AG20443 (cell line): ENCODE results near the gene COQ6.
"Not testable (repeated sequence)": the region's sequence is repeated elsewhere in the genome, so short reads cannot be mapped to it uniquely, and the experiment has no call there.

Experiments
- DNase-seq: peaks from one replicate; pipeline ENCODE4 v3.0.0; 2012; ENCODE audit warnings: low spot score, mixed read lengths

Gene COQ6

DNA sequence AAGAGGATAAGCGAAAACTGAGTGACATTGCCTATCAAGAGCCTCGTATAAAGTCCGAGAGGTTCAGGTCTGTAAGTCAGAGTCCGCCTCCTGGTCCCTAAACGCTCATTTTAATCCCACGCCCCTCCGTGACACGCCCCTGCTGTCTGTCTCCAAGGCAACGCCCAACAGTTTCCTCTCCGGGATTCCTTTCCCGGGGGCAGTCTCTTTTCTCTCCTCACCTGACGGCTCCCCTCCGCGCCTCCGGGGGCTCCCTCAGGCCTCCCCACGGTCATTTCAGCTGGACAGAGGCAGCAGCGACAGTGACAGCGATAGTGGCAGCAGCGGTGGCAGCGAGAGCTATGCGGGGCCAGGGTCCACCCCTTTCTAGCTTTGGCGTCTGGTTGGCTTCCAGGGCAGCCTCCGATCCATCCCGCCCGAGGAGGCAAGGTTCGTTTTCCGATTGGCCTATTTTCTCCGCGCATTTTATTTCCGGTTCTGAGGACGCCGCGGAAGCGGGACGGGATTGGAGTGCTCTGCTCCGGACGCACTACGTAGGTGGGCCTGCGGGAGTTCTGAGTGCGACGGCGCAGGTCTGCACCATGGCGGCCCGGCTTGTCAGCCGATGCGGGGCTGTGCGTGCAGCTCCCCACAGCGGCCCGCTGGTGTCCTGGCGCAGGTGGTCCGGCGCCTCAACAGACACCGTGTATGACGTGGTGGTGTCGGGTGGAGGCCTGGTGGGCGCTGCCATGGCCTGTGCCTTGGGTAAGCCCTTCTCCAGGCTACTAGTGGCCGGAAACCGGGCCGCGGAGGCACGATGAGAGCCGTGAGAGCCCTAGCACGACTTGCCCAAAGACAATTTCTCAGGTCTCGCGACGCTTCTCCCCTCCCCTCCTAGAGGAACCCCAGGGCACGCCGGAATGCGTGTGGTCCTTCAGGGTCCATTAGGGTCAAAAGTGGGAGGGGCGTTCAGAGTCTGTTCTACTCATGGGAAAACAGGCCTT is at the start of gene COQ6, which contains the start of gene FAM161B:
Gene COQ6 (plus strand): TSS at position 551 of the 983 bp plus-strand sequence. CDS start 31 bp downstream, at position 582.
Gene FAM161B (minus strand): TSS at position 343 of the 983 bp plus-strand sequence. CDS start 68 bp downstream, at position 275.
- DNase-seq = peak; percentile 96

DNA sequence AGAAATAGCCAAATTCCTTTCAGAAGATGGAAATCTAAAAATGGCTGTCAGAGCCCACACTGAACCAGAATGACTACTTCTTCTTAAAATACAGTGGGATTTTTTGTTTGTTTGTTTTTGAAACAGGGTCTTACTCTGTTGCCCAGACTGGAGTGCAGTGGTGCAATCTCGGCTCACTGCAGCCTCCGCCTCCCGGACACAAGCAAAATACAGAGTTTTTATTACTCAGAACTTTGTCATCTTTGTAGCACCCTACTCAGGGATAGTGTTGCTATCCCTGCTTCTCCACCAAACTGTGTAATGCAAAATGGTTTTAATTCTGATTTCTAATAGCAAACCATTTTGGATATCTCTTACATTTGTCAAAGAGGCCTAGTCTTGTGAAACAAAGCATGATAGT is 47.1 kb upstream of the COQ6 start:
- no peak for DNase-seq

DNA sequence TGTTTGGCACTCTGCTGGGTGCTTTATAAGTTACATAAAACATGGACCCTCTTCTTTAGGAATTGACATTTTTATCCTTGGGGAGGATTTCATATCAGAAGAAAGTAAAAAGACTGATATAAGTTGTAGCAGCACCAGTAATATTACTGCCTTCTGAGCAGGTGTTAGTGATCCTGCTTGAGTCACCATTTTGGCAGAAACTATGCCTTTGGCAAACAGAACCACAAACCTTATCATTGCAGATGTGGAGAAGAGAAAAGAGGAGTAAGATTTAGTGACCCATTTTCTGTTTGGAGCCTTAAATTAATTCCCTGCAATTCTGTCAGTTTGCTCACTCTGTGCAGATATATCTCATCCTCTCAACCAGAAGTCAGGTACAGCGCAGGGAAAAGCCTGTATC is 40.4 kb upstream of the COQ6 start:
- DNase-seq = no peak

DNA sequence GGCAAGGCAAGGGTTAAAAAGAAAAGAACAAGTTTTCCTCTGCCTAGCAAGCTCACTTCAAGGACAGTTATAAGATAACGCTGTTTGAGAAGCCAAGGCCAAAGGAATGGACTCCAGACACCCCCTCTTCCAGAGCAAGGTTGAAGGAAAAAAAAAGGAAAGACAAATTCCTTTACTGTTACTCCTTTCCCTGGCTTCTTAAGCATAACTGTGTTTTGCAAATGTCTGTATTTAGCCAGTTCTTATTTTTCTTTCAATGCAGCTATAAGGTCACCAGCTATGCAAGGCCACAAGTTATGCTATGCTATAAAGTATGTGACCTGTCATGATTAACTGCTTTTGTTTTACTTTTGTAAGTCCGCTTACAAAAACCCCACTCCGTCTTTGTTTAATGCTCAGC is 36.8 kb upstream of the COQ6 start:
- DNase-seq = no peak

DNA sequence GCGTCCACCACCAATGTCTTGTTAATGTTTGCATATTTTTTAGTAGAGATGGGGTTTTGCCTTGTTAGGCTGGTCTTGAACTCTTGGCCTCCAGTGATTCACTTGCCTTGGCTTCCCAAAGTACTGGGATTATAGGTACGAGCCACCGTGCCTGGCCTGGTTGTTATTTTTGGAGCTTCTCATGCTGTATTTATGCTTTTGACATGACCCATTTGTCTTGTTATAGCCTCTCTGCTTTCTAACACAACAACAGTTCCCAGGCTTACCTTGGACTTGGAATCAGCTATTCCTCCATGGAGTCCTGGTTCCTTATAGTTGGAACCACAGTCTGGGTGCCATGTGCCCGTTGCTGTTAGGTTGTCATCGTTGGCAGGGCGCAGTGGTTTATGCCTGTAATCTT is 33.8 kb upstream of the COQ6 start:
- DNase-seq = no peak

DNA sequence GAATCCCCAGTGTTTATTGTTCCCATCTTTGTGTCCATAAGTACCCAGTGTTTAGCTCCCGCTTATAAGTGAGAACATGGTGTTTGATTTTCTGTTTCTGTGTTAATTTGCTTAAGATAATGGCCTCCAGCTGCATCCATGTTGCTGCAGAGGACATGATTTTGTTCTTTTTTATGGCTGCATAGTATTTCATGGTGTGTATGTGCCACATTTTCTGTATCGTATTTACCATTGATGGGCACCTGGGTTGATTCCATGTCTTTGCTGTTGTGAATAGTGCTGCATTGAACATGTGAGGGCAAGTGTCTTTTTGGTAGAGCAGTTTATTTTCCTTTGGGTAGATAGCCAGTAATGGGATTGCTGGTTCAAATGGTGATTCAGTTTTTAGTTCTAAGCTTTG is 30.6 kb upstream of the COQ6 start:
- DNase-seq = not testable (repeated sequence)

DNA sequence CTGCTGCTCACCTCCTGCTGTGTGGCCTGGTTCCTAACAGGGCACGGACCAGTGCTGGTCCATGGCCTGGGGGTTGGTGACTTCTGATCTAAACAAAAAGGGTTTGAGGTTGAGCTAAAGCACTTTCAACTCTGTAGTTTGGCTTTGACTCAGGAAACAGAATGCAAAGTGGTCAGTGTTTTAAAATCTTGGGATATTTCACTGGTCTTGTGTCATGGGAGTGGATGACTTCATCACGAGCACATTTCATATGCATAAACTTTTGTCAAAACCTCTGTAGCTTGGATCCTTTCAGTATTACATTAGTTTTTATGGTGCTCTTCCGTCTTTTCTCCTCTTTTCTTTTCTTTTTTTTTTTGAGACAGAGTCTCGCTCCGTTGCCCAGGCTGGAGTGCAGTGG is 25.8 kb upstream of the COQ6 start:
- no peak for DNase-seq

DNA sequence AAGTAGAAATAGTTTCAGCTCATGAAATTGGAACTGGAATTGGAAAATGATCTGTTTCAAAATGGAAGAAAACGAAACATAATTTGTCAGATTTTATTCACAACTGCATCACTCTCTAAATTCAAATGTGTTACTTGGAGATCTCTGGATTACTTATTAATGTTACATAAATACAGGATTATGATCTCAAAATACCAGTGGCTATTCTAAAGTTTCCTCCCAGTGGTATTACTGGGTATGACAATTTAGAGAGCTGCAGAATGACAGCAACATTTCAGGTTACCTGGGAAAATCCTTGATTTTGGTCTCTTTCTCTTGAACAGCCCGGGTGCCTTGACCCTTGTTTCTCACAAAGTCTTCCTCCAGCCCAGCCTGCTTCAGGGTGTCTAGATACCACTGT is 14.4 kb upstream of the COQ6 start:
- peak; percentile 36 for DNase-seq

DNA sequence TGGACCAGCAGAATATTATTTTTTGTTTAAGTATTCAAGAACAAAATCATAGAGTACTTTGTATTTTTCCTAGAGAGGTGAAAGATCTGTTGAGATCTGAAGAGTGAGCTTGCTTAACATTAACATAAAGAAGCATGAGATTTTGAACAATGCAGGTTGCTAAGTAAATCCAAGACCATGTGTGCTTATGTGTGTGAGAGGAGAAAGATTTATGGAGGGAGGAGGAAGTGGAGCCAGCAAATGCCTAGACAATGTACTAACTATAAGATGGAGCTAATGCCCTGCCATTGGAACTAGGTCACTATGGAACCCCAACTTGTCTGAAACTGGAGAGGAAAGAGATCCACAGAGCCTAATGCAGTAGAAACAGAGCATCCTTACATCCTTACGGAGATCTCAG is 13.6 kb upstream of the COQ6 start:
- DNase-seq = no peak

DNA sequence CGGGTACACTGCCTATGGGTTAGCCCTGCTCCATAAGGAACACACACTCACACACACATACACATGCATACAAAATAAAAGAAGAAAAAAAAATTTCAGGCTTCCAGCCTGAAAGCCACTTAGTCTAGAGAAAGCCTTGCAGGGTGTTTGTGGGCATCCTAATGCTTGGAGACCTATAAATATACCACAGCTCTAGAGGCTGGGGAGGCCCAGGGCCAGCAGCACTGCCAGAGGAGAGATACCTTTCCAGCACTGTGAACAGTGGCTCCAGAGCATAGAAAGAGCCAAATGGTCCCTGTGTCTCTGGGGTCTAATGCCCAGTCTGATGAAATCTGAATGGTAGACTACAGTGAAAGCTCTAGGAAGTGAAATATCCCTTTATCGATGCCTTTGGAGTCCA is 13.1 kb upstream of the COQ6 start:
- no peak for DNase-seq

DNA sequence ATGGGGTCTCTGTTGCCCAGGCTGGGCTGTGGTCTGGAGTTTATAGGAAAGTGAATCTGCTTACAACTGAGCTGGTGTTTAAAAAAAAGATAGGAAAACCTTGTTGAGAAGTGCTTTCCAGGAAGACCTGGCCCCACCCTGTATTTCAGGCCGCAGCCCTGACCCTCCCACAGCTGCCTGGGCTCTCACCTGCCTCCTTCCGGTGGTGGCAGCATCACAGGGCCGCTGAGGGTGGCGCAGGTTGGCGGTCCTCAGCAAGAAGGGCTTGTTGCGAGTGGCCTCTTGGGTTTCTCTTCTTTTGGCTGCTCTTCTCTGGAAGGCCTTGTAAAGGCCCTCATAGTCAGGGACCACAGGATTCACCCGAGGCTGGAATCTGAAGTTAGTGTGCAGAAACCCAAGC is 7.9 kb upstream of the COQ6 start:
- no peak for DNase-seq

DNA sequence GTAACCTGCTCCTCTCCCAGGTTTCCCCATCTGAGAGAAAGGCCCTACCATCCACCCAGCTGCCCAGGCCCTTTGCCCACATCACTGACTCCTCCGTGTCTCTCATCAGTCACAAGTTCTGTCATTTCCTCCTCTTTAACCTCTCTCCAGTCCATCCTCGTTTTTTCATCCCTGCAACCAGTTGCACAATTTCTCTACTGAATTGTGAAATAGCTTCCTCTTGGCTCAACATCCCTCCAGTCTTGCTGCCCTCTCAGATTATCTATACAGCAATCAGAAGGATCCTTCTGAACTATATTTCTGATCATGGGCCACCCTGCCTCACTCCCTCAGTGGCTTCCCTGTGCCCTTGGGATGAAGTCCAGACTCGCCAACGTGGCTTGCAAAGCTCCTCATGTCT is 7.0 kb upstream of the COQ6 start:
- DNase-seq = peak; percentile 85

DNA sequence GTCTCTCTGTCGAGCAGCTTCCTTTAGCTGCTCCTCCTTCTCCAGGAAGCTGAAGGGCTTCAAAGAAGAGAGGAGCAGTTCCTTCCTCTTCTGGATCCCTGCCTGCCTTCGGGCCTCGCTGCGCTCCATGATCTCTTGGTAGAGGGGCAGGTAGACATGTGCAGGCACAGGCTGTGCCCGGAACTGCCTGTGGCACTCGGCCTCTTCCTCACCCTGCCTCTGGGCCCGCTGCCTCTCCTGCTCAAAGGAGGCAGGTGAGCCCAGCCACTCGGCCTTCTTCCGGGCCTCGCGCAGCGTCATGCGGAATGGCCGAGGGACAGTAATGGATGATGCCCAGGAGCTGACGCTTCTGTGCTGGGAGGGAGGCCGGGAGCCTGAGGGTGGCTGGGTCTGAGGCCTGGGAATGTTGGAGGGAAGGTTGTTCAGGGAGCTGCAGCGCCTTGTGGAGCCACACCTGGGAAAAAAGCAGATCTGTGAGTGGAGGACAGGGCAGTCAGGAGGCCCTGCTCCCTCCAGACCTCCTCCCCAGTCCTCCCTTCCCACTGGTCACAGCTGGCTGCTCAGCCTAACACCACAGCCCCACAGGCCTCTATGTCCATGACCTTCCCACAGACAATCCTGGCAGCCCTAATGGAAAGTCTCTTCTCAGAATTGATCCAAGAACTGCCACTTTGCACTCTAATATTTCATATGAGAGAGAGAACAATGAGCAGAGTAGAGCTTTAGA is 5.5 kb upstream of the COQ6 start:
- no peak for DNase-seq

DNA sequence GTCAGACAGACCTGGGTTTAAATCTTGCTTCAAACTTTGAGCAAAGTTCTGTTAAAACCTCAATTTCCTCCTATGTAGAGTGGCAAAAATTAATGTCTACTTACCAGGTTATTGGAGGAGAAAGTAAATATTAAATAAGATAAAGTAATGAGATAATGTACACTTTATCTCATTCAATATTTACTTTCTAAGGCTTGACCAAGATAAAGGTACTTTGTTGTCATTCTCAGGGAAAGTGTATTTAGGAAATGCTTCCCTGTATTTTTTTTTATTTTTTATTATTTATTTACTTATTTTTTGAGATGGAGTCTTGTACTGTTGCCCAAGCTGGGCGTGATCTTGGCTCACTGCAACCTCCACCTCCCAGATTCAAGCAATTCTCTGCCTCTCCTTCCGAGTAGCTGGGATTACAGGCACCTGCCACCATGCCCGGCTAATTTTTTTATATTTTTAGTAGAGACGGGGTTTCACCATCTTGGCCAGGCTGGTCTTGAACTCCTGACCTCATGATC is 4.9 kb upstream of the COQ6 start:
- no peak for DNase-seq

DNA sequence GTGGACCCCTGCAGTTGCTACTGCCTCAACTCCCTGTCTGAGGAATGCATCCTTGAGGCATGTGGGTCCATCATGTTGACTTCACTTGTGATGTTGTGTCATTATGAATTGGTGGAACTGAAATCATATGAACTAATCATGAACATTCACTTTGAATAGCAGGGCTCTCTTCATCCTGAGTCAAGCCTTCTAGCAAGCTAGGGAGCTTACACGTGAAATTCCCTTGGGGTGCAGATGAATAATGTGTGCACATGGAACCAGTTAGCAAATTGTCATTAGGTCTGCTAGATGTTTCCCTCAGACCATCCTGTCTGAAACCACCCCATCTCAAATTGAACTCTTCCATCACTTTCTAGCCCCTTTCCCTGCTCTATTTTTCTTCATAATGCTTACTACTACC is 3.6 kb downstream of the COQ6 start:
- no peak for DNase-seq

DNA sequence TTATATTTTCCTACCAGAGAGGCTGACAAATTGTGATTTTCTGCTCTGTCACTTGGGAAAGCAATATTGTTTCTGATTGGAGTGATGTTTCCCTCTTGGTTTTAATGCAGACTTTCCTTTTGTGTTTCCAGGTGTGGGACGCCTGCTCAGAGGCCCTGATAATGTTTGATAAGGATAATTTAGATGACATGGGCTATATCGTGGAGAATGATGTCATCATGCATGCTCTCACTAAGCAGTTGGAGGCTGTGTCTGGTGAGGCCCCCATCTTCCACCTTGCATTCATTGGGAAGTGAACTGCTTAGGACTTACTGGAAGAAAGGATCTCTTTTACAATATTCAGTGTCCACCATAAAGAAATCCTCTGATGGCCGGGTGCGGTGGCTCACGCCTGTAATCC is 5.6 kb downstream of the COQ6 start:
- DNase-seq = no peak

DNA sequence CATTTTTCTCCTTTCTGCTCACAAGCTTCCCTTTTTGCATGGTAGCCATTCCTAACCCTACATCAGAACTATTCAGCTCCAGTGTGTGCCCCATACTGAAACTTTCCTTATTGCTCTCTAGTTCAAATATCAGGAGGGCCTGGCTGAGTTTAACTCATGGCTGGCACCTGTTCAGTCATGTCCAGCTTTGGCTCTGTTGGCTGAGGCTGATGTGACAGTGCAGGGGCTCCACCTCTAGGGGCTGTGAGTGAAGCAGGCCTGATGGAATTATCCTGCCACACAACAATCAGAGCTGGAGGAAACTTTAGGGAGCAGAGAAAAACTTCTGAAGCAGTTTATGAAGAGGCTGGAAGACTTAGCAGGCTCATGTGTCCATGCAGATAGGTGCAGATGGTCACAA is 8.5 kb downstream of the COQ6 start:
- DNase-seq = no peak

DNA sequence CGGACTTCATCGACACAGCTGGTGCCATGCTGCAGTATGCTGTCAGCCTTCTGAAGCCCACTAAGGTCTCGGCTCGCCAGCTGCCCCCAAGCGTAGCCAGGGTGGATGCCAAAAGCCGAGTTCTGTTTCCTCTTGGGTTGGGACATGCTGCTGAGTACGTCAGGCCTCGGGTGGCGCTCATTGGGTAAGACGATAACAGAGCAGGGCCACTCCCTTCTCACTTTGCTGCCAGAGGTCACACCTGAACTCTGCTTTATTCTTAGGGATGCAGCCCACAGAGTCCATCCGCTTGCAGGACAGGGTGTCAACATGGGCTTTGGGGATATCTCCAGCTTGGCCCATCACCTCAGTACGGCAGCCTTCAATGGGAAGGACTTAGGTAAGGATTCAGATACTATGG is 11.1 kb downstream of the COQ6 start:
- DNase-seq = no peak

DNA sequence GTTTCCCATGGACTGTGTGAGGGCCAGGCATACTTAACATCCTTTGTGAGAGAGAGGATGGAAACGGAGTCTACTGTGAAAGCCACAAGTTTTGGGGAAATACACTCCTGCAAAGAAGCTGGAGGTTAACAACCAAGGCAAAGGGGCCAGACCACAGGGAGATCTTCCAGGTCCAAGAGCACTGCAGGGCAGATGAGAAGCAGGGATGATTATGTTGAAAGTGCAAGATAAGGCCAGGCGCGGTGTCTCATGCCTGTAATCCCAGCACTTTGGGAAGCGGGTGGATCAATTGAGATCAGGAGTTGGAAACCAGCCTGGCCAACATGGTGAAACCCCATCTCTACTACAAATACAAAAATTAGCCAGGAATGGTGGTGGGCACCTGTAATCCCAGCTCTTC is 15.1 kb downstream of the COQ6 start:
- no peak for DNase-seq

DNA sequence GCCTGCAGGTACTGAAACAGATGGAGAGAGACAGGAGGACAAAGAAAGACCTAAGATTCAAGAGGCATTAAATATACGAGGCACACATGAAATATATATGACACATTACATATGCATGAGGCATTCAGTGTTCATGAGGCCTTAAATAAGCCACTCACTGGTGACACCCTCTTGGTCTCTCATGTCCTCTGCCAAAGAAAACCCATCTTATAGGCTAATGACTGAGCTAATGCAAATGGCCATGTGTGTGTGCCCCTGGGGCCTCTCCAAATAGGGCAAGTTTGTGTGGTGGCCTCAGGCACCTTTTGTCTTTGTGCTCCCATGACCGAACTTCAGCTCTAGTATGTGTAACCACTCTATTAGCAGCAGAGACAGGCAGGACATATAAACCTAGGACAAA is 18.8 kb downstream of the COQ6 start:
- DNase-seq = no peak

DNA sequence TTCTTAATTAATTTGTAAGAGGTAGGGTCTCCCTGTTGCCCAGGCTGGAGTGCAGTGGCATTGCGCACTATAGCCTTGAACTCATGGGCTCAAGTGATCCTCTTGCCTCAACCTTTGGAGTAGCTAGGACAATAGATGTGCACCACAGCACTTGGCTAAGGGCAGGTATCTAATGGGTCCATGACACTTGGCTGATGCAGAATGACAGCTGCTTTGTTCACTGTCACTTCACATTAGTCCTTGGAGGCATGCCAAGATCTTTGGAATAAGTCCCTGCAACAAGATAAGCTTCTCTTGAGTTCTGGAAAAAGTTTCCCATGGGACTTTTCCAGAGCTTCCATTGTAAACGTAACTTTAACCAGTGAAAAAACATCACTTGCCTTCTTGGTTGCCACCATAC is 23.4 kb downstream of the COQ6 start:
- no peak for DNase-seq

DNA sequence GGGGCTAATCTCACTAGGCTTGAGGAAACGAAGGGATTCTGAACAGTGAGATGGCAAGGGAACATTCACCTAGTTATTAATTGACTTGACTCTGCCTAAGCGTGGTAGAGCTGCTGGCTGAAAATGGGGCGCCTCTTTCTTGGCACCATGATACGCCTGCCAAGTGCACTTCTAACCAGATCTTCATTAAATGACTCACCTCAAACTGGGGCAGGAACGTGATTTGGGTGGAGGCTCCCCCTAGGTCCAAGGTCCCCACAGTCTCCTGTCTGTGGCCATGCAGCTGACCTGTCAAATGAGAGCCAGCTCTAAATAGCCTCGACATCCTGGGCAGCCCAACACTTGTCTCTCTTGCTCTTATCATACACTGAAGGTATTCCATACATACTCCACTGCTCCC is 26.0 kb downstream of the COQ6 start:
- DNase-seq = no peak

DNA sequence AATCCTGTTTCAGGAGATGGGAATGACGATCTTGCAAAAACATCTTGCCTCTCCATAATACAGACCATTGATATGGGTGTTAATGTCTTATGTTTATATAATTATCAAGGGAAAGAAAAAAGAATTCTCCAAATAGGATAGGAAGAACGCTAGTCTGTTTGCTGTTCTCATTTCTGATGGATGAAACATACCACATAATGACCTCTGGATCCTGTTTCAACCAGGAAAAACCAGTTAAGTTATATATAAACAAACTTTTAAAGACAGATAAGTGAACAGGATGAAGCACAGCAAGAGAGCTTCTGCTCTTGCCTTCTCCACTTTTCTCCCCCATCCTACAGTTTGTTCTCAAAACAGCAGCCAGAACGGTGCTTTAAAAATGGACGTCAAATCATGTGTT is 27.8 kb downstream of the COQ6 start:
- DNase-seq = no peak
